NK-92 (cell line): ENCODE results near the gene KLRG1.

ENCODE experiments used
- DNase-seq: peaks from one replicate; lab custom pipeline; 2025; ENCODE audit not compliant: unreplicated experiment; lab: John Stamatoyannopoulos, UW

The KLRG1 gene

GRCh38 chr12:9040484-9041186, 51.3 kb downstream of the KLRG1 start:
- no peak for DNase-seq

- DNase-seq = no peak
These were observed 52.0 kb downstream of the KLRG1 start for GRCh38 chr12:9041321-9041720.

- no peak for DNase-seq
These were observed 54.4 kb downstream of the KLRG1 start for GRCh38 chr12:9043766-9044165.

GRCh38 chr12:9047105-9047504, 57.8 kb downstream of the KLRG1 start:
- DNase-seq = no peak

- DNase-seq = no peak
These were observed 59.6 kb downstream of the KLRG1 start for GRCh38 chr12:9048930-9049329.

GRCh38 chr12:9049520-9050133, 60.3 kb downstream of the KLRG1 start:
- no peak for DNase-seq

- DNase-seq = no peak
These were observed 61.3 kb downstream of the KLRG1 start for GRCh38 chr12:9050521-9051157.

GRCh38 chr12:9051158-9051550, 61.8 kb downstream of the KLRG1 start:
- DNase-seq = no peak

- DNase-seq = no peak
These were observed 63.3 kb downstream of the KLRG1 start for GRCh38 chr12:9052610-9053009.
